ENCODE data around the gene TMEM117.

Gene TMEM117

DNA sequence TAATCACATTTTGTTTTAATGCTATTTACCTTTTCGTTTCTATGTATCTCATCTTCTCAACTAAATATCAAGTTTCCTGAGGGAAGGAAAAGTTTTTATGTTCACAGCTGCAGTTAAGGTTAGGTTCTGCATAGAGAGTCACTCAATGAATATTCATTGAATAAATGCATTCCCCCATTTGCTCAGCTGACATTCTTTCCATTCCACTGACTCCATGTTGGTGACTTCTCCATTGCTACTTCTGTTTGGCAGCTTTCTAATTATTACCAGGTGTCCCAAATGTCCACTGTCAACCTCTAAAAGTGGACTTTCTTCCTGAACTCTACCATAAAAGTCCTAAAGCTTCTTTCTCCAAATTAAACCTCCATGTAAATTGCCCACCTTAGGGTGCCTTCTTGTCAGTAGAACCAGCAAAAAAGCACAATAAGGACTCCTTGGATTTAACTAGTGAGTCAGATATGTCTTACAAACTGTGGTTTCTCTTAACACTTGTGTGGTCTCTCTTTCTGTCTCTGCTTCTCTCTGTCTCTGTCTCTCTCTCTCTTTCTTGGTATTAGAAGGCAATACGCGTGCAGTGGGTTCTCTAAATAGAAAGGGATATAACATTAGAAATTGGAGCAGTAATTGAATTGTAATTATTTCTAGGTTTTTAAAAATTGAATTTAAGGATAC lies 85.9 kb downstream of the TMEM117 start:
- TF ChIP-seq CSDC2 (CRISPR knock-in tag; IDR thresholded peaks at IDR 0.05) (no peak), ZNF8 (CRISPR knock-in tag; IDR thresholded peaks at IDR 0.05) (no peak), ZNF565 (CRISPR knock-in tag; conservative IDR thresholded peaks at IDR 0.05; ENCODE audit: low read depth) (no peak)
- ATAC-seq = peak; percentile 30; the same call in 1 of the 3 replicates

DNA sequence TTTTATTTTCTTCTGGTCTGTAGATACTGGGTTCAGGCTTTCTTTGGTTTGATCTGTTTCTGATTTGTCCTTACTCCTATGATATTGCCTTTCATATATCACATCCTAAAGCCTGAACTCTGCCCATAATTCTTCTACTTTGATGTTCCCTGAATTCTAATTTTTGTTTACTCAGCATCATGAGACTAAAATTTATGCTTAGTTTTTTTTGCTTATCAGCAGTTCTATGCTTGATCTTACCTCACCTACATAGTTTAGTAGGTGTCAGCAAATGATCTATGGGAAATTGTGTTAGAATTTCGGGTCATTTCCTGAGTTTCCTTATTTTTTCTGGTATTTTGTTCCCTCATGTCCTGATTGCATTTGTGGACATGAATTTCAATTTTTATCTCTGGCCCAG lies 94.2 kb downstream of the TMEM117 start:
- ATAC-seq = no peak
- no peak for TF ChIP-seq BACH2 (CRISPR knock-in tag; IDR thresholded peaks at IDR 0.05; ENCODE audit: borderline replicate concordance)
- no peak for TF ChIP-seq ZC3H10 (CRISPR knock-in tag; IDR thresholded peaks at IDR 0.05)
- TF ChIP-seq CSRNP3 (CRISPR knock-in tag; IDR thresholded peaks at IDR 0.05) = no peak
- no peak for TF ChIP-seq ZNF70 (CRISPR knock-in tag; IDR thresholded peaks at IDR 0.05)

GRCh38 chr12:43931187-43931586 lies 95.3 kb downstream of the TMEM117 start:
- TF ChIP-seq CSRNP3 (CRISPR knock-in tag; IDR thresholded peaks at IDR 0.05) = no peak
- TF ChIP-seq, protein P1, sequence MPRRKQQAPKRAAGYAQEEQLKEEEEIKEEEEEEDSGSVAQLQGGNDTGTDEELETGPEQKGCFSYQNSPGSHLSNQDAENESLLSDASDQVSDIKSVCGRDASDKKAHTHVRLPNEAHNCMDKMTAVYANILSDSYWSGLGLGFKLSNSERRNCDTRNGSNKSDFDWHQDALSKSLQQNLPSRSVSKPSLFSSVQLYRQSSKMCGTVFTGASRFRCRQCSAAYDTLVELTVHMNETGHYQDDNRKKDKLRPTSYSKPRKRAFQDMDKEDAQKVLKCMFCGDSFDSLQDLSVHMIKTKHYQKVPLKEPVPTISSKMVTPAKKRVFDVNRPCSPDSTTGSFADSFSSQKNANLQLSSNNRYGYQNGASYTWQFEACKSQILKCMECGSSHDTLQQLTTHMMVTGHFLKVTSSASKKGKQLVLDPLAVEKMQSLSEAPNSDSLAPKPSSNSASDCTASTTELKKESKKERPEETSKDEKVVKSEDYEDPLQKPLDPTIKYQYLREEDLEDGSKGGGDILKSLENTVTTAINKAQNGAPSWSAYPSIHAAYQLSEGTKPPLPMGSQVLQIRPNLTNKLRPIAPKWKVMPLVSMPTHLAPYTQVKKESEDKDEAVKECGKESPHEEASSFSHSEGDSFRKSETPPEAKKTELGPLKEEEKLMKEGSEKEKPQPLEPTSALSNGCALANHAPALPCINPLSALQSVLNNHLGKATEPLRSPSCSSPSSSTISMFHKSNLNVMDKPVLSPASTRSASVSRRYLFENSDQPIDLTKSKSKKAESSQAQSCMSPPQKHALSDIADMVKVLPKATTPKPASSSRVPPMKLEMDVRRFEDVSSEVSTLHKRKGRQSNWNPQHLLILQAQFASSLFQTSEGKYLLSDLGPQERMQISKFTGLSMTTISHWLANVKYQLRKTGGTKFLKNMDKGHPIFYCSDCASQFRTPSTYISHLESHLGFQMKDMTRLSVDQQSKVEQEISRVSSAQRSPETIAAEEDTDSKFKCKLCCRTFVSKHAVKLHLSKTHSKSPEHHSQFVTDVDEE (CRISPR knock-in tag; IDR thresholded peaks at IDR 0.05) = no peak
- no peak for ATAC-seq

DNA sequence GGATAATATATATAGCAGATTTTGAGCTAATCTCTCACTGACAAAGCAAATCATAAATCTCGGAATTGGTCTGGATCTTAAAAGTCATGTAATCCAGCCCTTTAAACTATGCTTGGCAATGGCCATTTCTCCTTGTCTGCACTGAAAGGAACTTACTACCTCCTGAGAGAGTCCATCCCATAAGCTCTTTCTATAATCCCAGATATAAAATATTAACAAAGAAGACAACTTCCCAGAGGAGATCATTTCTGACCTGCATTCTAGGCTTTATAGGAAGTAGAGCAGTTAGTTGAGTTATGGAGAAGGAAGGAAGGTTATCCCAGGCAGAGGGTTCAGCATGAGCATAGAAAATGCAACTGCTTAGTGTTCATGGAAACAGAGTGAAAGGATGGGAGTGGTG lies 99.7 kb downstream of the TMEM117 start:
- TF ChIP-seq, protein P1 (CRISPR knock-in tag; IDR thresholded peaks at IDR 0.05) = no peak
- TF ChIP-seq TOX (CRISPR knock-in tag; IDR thresholded peaks at IDR 0.05; ENCODE audit: borderline replicate concordance) (no peak), ZNF565 (CRISPR knock-in tag; conservative IDR thresholded peaks at IDR 0.05; ENCODE audit: low read depth) (no peak), CSDC2 (CRISPR knock-in tag; IDR thresholded peaks at IDR 0.05) (no peak), CSRNP3 (CRISPR knock-in tag; IDR thresholded peaks at IDR 0.05) (no peak), ZFP3 (CRISPR knock-in tag; IDR thresholded peaks at IDR 0.05) (no peak), OSR1 (CRISPR knock-in tag; IDR thresholded peaks at IDR 0.05) (no peak), POU6F1 (CRISPR knock-in tag; IDR thresholded peaks at IDR 0.05; ENCODE audit: borderline replicate concordance, low read depth) (no peak), ARNTL (CRISPR knock-in tag; IDR thresholded peaks at IDR 0.05; ENCODE audit: borderline replicate concordance, low read depth) (no peak), ZFP30 (CRISPR knock-in tag; IDR thresholded peaks at IDR 0.05) (no peak), RARB (CRISPR knock-in tag; IDR thresholded peaks at IDR 0.05) (no peak), ZNF8 (CRISPR knock-in tag; IDR thresholded peaks at IDR 0.05) (no peak)
- TF ChIP-seq, protein P2, sequence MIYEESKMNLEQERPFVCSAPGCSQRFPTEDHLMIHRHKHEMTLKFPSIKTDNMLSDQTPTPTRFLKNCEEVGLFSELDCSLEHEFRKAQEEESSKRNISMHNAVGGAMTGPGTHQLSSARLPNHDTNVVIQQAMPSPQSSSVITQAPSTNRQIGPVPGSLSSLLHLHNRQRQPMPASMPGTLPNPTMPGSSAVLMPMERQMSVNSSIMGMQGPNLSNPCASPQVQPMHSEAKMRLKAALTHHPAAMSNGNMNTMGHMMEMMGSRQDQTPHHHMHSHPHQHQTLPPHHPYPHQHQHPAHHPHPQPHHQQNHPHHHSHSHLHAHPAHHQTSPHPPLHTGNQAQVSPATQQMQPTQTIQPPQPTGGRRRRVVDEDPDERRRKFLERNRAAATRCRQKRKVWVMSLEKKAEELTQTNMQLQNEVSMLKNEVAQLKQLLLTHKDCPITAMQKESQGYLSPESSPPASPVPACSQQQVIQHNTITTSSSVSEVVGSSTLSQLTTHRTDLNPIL (CRISPR knock-in tag; IDR thresholded peaks at IDR 0.05; ENCODE audit: low read depth) = no peak
- ATAC-seq = no peak

All from SK-N-SH treated with all-trans-retinoic acid at 6 μM for 48 hours (cell line).